ENCODE results near the gene PCCA.
A peak's percentile ranks its signal among the peaks of the same experiment; 100 is the strongest.

The PCCA gene

DNA sequence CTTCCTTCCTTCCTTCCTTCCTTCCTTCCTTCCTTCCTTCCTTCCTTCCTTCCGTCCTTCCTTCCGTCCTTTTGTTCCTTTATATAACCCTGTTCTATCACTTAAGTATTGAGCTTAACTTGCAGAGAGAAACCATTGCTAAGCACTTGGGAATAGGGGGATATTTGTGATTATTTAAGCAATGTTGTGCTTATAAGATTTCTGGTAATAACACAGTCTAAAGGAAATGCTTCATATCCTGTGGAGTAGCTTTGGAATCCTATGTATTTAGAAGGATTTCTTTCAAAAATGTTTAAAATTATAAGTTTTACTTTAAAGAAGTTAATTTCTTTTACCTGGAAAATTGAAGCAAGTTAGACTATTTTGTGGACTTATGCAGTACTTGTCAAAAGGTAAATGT, 209.8 kb downstream of the PCCA start (continued):
- TF ChIP-seq, protein P1, sequence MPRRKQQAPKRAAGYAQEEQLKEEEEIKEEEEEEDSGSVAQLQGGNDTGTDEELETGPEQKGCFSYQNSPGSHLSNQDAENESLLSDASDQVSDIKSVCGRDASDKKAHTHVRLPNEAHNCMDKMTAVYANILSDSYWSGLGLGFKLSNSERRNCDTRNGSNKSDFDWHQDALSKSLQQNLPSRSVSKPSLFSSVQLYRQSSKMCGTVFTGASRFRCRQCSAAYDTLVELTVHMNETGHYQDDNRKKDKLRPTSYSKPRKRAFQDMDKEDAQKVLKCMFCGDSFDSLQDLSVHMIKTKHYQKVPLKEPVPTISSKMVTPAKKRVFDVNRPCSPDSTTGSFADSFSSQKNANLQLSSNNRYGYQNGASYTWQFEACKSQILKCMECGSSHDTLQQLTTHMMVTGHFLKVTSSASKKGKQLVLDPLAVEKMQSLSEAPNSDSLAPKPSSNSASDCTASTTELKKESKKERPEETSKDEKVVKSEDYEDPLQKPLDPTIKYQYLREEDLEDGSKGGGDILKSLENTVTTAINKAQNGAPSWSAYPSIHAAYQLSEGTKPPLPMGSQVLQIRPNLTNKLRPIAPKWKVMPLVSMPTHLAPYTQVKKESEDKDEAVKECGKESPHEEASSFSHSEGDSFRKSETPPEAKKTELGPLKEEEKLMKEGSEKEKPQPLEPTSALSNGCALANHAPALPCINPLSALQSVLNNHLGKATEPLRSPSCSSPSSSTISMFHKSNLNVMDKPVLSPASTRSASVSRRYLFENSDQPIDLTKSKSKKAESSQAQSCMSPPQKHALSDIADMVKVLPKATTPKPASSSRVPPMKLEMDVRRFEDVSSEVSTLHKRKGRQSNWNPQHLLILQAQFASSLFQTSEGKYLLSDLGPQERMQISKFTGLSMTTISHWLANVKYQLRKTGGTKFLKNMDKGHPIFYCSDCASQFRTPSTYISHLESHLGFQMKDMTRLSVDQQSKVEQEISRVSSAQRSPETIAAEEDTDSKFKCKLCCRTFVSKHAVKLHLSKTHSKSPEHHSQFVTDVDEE (CRISPR knock-in tag; IDR thresholded peaks at IDR 0.05): no peak

DNA sequence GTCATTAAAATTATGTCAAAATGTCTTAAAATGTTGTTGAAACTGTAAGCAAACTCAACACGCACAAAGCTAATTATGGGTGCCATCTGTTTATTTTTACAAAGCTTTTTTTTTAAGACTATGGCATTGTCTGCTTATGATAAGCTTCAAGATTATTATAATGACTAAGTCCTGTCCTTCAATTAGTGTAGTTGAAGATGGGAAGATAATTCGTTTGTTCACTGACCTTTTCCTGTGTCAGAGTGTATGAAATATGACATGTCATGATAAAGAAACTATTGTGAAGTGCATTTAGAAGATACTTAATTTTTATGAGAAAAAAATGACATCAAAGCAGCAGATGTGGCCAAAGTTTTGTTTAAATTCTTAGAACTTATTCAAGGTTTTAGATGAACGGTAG, 211.3 kb downstream of the PCCA start:
- ATAC-seq: no peak
- peak; percentile 57; the same call in 1 of the 2 replicates for TF ChIP-seq TCF4 (CRISPR knock-in tag; IDR thresholded peaks at IDR 0.05; ENCODE audit: borderline replicate concordance)
- TF ChIP-seq ZNF8 (CRISPR knock-in tag; IDR thresholded peaks at IDR 0.05): no peak
- no peak for TF ChIP-seq PPARA (CRISPR knock-in tag; IDR thresholded peaks at IDR 0.05; ENCODE audit: borderline replicate concordance)
- no peak for TF ChIP-seq ZFP30 (CRISPR knock-in tag; IDR thresholded peaks at IDR 0.05)
- no peak for TF ChIP-seq GLIS3 (CRISPR knock-in tag; IDR thresholded peaks at IDR 0.05)
- TF ChIP-seq ISL1 (CRISPR knock-in tag; IDR thresholded peaks at IDR 0.05): peak; percentile 59

DNA sequence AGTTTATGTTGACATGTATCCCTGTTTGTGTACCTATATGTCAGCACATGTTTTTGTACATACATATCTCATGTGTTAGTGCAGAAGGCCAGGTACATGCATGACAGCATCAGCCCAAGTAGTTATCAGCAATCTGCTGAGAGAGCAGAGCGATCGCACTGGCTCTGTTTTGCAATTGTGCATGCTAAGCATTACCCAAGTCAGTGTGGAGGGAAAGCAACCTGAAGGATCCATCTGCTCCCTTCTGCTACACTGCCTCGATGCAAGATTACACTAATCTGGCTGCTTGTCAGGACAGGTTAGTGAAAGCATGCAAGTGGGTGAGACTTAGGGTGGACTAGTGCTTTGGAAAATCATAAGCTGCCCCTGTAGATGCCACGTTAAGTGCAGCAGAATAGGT, 211.8 kb downstream of the PCCA start:
- no peak for TF ChIP-seq ZNF70 (CRISPR knock-in tag; IDR thresholded peaks at IDR 0.05)
- ATAC-seq: no peak

DNA sequence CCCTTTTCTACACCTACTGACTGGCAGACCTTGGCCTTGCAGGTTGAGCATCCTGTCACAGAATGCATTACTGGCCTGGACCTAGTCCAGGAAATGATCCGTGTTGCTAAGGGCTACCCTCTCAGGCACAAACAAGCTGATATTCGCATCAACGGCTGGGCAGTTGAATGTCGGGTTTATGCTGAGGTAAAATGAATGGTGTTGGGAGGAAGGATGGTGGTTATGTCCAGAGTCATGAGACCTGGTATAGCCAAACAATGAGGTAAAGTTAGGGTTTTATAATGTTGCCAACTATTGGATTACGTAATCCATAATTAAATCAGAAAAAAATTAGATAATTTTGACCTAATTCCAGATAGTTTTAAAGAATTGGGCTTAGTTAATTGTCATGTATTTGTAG, 212.5 kb downstream of the PCCA start:
- TF ChIP-seq OSR1 (CRISPR knock-in tag; IDR thresholded peaks at IDR 0.05) (no peak), ZNF565 (CRISPR knock-in tag; conservative IDR thresholded peaks at IDR 0.05; ENCODE audit: low read depth) (no peak), GLIS3 (CRISPR knock-in tag; IDR thresholded peaks at IDR 0.05) (no peak), ISL1 (CRISPR knock-in tag; IDR thresholded peaks at IDR 0.05) (0 out of 2 replicates have a peak, but pooled peaks have one; percentile 7), BACH2 (CRISPR knock-in tag; IDR thresholded peaks at IDR 0.05; ENCODE audit: borderline replicate concordance) (no peak), CSDC2 (CRISPR knock-in tag; IDR thresholded peaks at IDR 0.05) (no peak)
- TF ChIP-seq, protein P2, sequence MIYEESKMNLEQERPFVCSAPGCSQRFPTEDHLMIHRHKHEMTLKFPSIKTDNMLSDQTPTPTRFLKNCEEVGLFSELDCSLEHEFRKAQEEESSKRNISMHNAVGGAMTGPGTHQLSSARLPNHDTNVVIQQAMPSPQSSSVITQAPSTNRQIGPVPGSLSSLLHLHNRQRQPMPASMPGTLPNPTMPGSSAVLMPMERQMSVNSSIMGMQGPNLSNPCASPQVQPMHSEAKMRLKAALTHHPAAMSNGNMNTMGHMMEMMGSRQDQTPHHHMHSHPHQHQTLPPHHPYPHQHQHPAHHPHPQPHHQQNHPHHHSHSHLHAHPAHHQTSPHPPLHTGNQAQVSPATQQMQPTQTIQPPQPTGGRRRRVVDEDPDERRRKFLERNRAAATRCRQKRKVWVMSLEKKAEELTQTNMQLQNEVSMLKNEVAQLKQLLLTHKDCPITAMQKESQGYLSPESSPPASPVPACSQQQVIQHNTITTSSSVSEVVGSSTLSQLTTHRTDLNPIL (CRISPR knock-in tag; IDR thresholded peaks at IDR 0.05; ENCODE audit: low read depth): no peak
- TF ChIP-seq, protein P1 (CRISPR knock-in tag; IDR thresholded peaks at IDR 0.05): no peak
- ATAC-seq: no peak

DNA sequence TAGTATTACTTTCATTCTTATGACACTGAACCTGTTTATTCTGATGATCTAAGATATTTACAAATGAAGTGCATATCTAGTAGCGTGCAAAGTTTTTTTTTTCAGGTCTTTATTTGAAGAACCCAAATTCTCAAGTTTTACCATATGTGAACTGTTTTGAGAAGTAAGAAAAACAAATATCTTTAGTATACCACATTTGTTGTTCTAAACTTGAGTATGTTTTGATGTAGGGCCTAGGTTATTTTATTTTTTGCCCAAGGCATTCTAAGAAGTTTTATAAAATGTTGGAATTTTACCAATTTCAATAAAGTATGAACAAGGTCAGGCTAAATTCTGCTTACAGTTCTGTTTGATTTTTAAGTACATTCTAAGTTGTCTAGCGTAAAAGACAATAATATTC, 213.5 kb downstream of the PCCA start:
- ATAC-seq: no peak

More for the DNA sequence above, 213.5 kb downstream of the PCCA start:
- TF ChIP-seq CSDC2 (CRISPR knock-in tag; IDR thresholded peaks at IDR 0.05): no peak
- TF ChIP-seq ZC3H10 (CRISPR knock-in tag; IDR thresholded peaks at IDR 0.05): no peak
- no peak for TF ChIP-seq SNAI2 (CRISPR knock-in tag; IDR thresholded peaks at IDR 0.05)
- TF ChIP-seq, protein P3, sequence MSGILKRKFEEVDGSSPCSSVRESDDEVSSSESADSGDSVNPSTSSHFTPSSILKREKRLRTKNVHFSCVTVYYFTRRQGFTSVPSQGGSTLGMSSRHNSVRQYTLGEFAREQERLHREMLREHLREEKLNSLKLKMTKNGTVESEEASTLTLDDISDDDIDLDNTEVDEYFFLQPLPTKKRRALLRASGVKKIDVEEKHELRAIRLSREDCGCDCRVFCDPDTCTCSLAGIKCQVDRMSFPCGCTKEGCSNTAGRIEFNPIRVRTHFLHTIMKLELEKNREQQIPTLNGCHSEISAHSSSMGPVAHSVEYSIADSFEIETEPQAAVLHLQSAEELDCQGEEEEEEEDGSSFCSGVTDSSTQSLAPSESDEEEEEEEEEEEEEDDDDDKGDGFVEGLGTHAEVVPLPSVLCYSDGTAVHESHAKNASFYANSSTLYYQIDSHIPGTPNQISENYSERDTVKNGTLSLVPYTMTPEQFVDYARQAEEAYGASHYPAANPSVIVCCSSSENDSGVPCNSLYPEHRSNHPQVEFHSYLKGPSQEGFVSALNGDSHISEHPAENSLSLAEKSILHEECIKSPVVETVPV (CRISPR knock-in tag; IDR thresholded peaks at IDR 0.05): no peak
- no peak for TF ChIP-seq ESRRG (CRISPR knock-in tag; IDR thresholded peaks at IDR 0.05)
- TF ChIP-seq, protein P4, sequence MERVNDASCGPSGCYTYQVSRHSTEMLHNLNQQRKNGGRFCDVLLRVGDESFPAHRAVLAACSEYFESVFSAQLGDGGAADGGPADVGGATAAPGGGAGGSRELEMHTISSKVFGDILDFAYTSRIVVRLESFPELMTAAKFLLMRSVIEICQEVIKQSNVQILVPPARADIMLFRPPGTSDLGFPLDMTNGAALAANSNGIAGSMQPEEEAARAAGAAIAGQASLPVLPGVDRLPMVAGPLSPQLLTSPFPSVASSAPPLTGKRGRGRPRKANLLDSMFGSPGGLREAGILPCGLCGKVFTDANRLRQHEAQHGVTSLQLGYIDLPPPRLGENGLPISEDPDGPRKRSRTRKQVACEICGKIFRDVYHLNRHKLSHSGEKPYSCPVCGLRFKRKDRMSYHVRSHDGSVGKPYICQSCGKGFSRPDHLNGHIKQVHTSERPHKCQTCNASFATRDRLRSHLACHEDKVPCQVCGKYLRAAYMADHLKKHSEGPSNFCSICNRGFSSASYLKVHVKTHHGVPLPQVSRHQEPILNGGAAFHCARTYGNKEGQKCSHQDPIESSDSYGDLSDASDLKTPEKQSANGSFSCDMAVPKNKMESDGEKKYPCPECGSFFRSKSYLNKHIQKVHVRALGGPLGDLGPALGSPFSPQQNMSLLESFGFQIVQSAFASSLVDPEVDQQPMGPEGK (CRISPR knock-in tag; IDR thresholded peaks at IDR 0.05; ENCODE audit: borderline replicate concordance): no peak
- TF ChIP-seq PPARA (CRISPR knock-in tag; IDR thresholded peaks at IDR 0.05; ENCODE audit: borderline replicate concordance): no peak
- no peak for TF ChIP-seq ZNF70 (CRISPR knock-in tag; IDR thresholded peaks at IDR 0.05)
- no peak for TF ChIP-seq TCF4 (CRISPR knock-in tag; IDR thresholded peaks at IDR 0.05; ENCODE audit: borderline replicate concordance)
- TF ChIP-seq, protein P5, sequence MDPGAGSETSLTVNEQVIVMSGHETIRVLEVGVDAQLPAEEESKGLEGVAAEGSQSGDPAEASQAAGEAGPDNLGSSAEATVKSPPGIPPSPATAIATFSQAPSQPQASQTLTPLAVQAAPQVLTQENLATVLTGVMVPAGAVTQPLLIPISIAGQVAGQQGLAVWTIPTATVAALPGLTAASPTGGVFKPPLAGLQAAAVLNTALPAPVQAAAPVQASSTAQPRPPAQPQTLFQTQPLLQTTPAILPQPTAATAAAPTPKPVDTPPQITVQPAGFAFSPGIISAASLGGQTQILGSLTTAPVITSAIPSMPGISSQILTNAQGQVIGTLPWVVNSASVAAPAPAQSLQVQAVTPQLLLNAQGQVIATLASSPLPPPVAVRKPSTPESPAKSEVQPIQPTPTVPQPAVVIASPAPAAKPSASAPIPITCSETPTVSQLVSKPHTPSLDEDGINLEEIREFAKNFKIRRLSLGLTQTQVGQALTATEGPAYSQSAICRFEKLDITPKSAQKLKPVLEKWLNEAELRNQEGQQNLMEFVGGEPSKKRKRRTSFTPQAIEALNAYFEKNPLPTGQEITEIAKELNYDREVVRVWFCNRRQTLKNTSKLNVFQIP (CRISPR knock-in tag; IDR thresholded peaks at IDR 0.05; ENCODE audit: borderline replicate concordance, low read depth): no peak

All from SK-N-SH treated with all-trans-retinoic acid at 6 μM for 48 hours (cell line).